Skin of body (tissue), 2 donors: ENCODE measurements around the gene TRIM36. TPM values are rescaled to one million over a fixed set of nuclear protein-coding genes. Genes with fewer than 3 reads are reported as not detected.

Experiments
- DNase-seq: peaks from one replicate; lab custom pipeline; 2025; lab: John Stamatoyannopoulos, UW
- total RNA-seq: library from RNA; depleted of rRNA; stranded (reverse); fragments of >200 nt; gene quantifications from one replicate; pipeline ENCODE4 v1.2.3, GENCODE V29; 2014

Gene TRIM36
- total RNA-seq, 1 donor from 2014 or later, result 1.2 TPM

GRCh38 chr5:115079924-115080623, 89.6 kb downstream of the TRIM36 start:
- no peak for DNase-seq

Other genes starting within 250 kb of the TRIM36 start
- 13.1 TPM for gene PGGT1B, start 93.0 kb upstream of the TRIM36 start, total RNA-seq
- gene CCDC112, start 126.7 kb upstream of the TRIM36 start, total RNA-seq, result 8.6 TPM